Transverse colon (tissue), 4 donors: Measurements from ENCODE around the gene CHST11.

Experiments
- EP300 ChIP-seq: sonication (generic); formaldehyde crosslinking; IDR thresholded peaks from one replicate; pipeline ENCODE4 v1.6.1; 2017; ENCODE audit warnings: antibody characterized with exemption, low read depth
- POLR2A ChIP-seq: fragments of 450-650 bp; IDR thresholded peaks from one replicate; pipeline ENCODE4 v1.6.1; 2016; ENCODE audit warnings: antibody characterized with exemption, mild to moderate bottlenecking, moderate library complexity
- POLR2AphosphoS5 ChIP-seq, 3 donors: sonication (generic); formaldehyde crosslinking; IDR thresholded peaks; one replicate each; pipeline ENCODE4 v1.6.1; 2016; ENCODE audit warnings: antibody characterized with exemption in 3 of 3
- TF ChIP-seq, protein P1 (sequence below), 5 experiments: fragments of 200-600 bp in 3 of 5; fragments of 450-650 bp in 2 of 5; sonication (generic) in 3 of 5; IDR thresholded peaks; 1 replicate in 2 of 5; 2 replicates in 3 of 5; pipeline ENCODE4 v1.5.1; 2016 to 2017; ENCODE audit warnings: antibody characterized with exemption in 5 of 5, inconsistent platforms in 3 of 5, mild to moderate bottlenecking in 2 of 5, moderate library complexity in 1 of 5

DNA sequence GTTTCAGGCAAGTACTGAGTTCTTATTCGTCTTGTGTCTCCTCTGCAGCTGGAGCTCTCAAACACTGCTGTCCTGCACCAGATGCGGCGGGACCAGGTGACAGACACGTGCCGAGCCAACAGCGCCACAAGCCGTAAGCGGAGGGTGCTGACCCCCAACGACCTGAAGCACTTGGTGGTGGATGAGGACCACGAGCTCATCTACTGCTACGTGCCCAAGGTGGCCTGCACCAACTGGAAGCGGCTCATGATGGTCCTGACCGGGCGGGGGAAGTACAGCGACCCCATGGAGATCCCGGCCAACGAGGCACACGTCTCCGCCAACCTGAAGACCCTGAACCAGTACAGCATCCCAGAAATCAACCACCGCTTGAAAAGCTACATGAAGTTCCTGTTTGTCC lies 300.2 kb downstream of the CHST11 start:
- TF ChIP-seq EP300 (no peak), POLR2A (no peak), POLR2AphosphoS5 (IDR thresholded peaks at IDR 0.05) (no peak)
- TF ChIP-seq, protein P1, sequence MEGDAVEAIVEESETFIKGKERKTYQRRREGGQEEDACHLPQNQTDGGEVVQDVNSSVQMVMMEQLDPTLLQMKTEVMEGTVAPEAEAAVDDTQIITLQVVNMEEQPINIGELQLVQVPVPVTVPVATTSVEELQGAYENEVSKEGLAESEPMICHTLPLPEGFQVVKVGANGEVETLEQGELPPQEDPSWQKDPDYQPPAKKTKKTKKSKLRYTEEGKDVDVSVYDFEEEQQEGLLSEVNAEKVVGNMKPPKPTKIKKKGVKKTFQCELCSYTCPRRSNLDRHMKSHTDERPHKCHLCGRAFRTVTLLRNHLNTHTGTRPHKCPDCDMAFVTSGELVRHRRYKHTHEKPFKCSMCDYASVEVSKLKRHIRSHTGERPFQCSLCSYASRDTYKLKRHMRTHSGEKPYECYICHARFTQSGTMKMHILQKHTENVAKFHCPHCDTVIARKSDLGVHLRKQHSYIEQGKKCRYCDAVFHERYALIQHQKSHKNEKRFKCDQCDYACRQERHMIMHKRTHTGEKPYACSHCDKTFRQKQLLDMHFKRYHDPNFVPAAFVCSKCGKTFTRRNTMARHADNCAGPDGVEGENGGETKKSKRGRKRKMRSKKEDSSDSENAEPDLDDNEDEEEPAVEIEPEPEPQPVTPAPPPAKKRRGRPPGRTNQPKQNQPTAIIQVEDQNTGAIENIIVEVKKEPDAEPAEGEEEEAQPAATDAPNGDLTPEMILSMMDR (IDR thresholded peaks at IDR 0.05) = no peak
